ENCODE results near the gene ENPP3.
"Not testable (repeated sequence)": the region's sequence is repeated elsewhere in the genome, so short reads cannot be mapped to it uniquely, and the experiment has no call there.

The ENPP3 gene

DNA sequence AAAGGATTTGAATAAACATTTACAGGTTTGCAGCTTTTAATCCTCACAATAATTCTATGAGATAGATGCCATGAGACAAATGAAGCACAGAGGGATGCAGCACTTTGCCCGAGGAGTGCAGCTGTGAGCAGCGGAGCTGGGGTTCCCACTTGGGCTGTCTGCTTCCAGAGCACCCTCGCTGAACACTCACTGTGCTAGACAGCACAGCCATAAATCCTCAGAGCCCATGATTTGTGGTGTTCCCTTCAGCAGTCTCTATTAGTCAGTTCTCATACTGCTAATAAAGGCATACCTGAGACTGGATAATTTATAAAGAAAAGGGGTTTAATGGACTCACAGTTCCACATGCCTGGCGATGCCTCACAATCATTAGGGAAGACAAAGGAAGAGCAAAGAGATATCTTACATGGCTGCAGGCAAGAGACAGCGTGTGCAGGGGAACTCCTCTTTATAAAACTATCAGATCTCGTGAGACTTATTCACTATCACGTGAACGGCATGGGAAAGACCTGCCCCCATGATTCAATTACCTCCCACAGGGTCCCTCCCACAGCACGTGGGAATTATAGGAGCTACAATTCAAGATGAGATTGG, 99.0 kb downstream of the ENPP3 start:
- DNase-seq (ENCODE audit: low spot score): no peak

DNA sequence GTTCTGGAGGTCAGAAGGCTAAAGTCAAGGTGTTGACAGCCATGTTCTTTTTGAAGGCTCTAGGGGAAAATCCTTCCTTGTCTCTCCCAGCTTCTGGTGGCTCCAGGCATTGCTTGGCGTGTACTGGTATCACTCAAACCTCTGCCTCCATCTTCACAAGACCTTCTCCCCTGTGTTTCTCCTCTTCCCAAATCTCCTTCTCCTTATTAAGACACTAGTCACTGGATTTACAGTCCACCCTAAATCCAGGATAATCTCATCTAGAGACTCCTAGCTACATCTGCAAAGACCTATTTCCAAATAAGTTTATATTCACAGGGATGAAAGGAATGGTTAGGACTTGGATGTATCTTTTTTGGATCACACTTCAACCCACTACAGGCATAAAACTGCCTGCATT, 99.7 kb downstream of the ENPP3 start:
- DNase-seq (ENCODE audit: low spot score): no peak

DNA sequence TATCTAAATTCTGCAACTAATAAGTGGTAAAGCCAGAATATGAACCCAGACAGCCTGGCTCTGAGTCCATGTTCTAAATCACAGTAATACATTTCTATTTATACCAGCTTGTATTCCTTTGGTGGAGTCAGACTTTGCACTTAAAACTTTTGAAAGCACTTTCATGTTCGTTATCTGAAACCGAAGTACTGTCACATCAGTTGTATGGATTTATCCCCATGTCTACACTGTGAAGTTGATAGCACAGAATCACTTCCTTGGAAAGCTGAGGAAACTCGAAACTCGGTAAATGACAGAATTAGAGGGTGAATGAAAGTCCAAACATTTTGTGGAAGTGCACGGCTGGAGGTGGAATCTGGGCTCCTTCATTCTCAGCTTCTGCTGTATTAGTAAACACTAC, 102.0 kb downstream of the ENPP3 start:
- no peak for DNase-seq (ENCODE audit: low spot score)

DNA sequence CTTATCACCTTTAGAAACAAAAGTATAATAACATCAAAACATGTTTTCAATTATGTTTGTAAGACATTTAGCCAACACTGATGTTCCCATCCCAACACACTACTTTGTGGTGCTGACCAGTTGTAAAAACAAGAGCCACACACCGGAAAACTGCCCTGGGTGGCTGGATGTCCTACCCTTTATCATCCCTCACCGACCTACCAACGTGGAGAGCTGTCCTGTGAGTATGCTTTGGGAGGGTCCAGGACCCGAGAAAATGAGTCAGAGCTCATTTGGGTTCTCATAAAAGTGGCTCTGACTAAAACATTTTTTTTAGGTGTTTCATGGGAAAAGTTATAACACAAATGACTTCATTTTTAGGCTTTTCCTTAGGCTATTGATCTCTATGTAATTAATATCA, 103.1 kb downstream of the ENPP3 start:
- no peak for DNase-seq (ENCODE audit: low spot score)

DNA sequence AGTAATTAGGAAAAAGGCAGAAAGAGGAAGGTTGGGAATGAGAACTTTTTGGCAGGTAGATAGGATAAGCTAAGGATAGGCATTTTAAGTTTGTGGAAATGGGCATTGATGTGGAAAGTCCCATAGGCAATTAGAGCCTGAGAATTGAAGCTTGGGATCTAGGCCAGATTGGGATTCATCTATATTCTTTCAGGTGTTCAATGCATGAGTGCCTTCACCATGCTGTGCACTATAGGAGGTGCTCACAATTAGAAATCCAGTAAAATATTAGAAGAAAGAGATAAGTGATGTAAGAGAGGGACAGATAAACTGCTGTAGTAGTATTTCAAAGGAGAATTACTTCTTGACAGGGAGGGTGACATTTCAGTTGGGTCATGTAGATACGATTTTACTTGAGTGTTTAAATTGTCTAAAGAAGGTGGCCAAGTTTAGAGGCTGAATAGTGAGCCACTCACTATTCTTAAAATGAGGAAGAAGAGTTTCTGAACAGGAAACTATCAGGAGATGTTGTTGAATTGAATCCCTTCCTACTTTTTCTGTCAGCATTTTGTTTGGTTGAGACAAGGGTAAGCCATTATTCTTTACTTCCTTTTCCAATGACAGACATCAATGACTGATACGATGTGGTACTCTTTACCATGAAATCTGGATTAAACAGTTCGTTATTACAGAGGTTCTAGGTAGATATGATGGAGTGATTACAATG, 104.7 kb downstream of the ENPP3 start:
- no peak for DNase-seq (ENCODE audit: low spot score)

DNA sequence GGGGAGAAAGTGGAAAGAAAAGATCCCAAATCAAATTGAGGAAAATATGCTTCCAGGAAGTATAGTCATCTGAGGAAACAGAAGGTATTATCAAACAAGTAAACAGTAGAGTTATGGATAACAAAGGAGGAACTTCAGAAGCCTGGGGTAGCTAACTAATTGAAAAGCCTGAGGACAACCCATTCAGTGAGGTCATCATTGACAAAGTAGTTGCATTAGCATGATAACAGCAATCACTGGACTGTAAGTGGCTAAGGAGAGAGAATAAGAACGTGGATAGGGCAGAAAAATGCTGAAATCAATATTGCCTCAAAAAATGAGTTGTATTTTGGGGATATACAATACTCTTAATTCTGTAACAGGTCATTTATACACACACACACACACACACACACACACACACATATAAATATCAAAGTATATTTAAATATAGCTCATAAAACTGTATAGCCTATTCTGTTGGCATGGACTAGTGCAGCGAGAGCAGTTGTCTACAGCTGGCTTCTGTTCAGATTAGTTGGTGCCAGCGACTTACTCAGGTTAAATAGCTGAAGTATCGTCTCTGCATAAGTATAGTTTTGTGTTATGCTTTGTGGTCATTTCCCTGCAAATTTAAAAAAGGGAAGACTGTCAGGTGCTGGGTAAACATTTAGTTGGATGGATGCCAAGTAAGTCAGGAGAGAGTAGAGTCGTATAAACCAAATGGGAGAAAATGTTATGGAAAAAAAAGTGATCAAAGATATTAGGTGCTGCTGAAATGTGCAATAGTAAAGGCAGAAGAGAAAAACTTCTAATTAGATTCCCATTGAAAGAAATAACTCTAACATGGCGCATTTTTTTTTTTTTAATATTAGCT, 107.6 kb downstream of the ENPP3 start:
- no peak for DNase-seq (ENCODE audit: low spot score)

DNA sequence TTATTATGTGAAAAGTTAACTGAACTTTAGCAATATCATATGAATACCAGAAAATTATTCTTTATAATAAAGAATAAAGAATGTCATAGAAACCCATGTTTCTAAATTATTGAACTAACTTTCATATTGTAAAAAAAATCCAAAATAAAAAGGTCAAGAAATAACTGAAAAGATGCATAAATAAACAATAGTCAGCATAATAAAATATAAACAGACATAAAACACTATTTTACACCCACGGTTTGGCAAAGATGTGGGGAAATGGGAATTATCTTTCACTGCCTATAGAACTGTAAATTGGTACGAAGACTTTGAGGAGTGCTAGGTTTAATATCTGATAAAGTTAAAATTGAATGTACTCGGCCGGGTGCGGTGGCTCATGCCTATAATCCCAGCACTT, 108.4 kb downstream of the ENPP3 start:
- no peak for DNase-seq (ENCODE audit: low spot score)

DNA sequence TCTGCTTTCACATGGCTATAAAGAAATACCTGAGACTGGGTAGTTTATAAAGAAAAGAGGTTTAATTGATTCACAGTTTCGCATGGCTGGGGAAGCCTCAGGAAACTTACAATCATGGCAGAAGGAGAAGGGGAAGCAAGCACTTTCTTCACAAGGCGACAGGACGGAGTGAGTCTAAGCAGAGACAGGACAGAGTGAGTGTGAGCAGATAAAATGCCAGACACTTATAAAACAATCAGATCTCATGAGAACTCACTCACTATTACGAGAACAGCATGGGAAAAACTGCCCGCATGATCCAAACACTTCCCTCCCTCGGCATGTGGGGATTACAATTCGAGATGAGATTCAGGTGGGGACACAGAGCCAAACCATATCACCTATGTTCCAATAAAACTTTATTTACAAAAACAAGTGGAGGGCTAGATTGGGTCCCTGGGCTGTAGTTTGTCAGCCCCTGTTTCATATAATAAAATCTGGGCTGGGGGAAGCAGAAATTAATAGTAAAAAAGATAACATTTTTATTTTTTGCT, 110.8 kb downstream of the ENPP3 start:
- DNase-seq (ENCODE audit: low spot score): no peak

DNA sequence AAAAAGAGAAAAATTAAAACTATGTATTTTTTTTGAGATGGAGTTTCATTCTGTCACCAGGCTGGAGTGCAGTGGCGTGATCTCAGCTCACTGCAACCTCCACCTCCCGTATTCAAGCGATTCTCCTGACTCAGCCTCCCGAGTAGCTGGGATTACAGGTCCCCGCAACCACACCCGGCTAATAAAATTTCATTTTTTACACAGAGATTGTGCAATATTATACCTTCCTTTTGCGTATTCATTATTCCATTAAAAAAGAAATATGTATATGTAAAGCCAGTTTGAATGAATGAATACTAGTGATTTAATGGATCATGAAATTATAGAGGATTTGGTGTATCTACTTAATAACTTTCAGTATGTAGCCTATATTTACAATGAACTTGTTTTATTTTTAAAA, 111.9 kb downstream of the ENPP3 start:
- no peak for DNase-seq (ENCODE audit: low spot score)

DNA sequence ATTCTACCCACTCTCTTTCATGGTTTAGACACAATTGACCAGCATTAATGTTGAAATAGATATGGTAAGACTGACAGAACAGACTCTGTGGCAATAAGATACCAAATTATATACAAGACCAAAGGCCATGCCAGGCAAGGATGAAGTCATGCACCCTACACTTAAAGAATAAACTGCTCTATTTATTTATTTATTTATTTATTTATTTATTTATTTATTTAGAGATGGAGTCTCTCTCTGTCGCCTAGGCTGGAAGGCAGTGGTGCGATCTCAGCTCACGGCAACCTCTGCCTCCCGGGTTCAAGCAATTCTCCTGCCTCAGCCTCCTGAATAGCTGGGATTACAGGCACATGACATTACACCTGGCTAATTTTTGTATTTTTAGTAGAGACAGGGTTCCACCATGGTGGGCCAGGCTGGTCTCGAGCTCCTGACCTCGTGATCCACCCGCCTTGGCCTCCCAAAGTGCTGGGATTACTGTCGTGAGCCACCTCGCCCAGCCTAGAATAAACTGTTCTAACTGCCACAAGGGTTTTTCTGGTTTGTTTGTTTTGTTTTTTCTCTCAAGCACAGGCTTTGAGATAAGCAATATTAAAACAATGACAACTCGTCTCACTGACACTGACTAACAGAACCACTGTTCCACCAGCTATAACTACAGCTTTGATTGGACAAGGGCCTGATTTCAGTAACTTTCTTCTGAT, 114.1 kb downstream of the ENPP3 start:
- DNase-seq (ENCODE audit: low spot score): not testable (repeated sequence)

DNA sequence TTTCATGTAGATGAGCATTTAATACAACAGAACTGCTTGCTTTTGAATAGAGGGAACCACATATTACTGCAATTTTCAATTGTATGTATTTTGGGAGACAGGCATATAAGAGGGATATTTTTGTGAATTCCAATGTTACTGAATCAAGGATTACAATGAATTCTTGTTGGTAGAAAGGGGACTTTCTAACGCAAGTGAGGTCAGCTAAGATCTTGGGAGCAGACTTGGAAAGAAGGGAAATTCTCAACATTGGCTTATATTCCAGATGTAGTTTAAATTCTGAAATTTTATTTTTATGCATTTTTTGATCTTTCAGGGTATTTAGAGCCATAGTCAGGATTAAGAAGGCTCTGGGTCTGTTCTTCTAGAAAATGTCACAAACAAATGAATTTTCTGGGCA, 117.0 kb downstream of the ENPP3 start:
- DNase-seq (ENCODE audit: low spot score): no peak

DNA sequence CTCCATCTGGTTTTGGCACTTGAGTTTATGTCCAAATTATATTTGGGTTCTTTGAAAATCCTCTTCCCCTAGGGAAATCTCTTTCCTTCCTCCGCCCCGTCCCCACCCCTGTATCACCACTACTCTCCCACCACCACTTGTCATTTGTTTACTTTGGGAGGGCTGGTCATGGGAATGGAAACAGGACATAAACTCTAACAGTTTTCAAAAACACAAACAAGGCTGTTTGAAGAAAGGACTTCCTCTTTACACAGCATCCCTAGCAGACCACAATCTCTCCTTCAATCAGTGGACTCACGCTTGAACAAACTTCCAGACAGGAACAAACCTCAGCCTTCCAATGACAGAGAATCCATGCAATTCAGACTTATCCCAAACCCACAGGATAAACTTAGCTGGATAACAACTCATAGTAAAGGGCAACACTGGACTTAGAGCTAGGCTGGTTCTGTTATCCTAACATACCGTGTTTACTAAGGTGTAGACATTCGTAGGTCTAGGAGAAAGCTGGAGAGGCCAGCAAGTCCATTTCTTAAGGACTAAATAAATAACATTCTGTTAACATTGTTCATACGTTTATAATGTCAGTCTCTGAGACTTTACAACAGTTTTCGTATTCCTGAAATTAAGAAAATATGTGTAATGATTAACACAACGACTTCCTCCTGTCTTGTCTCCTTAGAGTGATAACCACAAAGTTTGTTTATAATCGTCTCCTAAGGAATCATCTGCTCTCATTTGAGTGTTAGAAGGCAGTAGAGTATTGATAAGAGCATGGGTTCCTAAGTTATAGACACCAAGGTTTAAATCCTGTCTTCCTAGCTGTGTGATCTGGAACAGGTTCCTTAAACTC, 117.8 kb downstream of the ENPP3 start:
- no peak for DNase-seq (ENCODE audit: low spot score)

DNA sequence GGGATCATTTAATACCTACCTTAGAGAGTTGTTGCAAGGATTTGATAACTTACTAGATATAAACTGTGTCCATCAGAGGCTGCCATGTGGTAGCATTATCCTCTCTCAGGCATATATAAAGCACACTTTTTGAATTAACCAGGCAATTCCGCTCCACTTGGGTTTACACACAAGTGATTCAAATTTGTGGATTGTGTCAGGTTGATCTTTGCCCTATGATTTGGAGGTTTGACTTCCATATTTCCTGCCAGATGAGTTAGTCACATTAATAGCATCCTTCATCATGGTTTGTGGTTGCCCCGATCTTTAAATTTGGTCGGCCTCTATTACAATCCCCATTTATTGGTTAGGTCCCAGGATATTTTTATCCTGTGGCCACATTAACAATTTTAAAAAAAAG, 118.5 kb downstream of the ENPP3 start:
- DNase-seq (ENCODE audit: low spot score): no peak

DNA sequence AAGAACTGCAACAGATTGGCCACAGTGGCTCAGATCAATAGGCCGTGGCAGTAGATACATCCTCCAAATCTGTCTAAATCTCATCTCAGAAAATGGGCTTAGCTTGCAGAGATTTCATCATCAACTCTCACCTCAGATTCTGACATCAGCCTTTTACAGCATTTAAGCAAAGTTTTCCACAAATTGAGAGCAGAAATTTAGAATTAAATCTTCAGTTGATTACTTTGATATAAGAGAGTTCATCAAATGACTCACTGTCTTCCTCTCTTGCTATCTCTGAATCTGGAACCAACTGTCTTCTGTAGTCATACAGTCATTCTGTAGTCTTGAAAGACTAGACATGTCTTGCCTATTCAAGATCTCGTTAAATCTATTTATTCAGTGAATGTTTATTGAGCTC, 118.9 kb downstream of the ENPP3 start:
- DNase-seq (ENCODE audit: low spot score): no peak

DNA sequence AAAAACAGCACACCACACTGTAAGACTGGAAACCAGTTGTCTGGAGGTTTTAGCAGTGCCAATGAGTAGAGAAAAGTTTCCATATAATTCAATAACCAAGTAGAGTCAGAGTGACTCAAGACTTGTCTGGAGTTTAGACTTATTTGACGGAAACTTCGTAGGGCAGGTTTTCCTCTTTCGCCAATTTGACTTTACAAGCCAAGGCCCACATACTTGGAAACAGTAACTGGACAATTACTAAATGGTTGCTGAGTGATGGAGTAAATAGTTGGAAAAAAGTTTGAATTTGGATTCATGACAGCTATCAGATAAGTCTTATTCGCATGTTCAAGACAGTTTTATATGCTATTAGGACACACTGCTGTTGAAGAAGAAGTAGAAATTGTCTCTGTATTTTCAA, 121.8 kb downstream of the ENPP3 start:
- DNase-seq (ENCODE audit: low spot score): no peak

DNA sequence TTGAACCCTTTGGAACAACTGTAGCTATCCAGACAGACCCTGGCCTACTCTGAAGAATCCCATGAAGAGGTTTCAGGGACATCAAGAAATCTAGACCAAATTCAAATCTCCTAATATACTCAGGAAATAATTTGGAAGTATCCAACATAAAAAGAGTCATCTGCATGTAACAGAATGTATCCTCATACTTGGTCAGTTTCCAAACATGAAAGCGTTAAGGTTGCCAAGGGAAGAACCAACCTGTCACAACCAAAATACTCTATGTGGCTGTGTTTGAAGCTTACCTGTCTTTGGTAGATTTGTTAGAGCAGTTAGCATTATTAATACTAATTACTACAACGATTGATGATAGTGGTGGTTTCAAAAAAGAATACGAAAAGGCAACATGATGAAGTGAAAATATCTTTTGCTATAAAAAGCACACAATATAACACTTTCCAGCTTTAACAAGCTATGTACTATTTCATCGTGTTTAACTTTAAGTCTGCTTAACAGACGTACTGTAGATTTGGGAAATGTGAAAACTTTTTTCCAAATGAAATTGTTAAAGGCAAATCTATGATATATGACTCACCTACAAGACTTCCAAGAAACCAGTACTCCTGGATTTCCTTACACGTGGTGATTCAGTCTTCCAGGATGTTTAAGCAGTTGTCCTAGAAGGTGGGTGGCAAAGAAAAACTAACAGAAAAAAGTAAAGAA, 124.1 kb downstream of the ENPP3 start:
- no peak for DNase-seq (ENCODE audit: low spot score)

DNA sequence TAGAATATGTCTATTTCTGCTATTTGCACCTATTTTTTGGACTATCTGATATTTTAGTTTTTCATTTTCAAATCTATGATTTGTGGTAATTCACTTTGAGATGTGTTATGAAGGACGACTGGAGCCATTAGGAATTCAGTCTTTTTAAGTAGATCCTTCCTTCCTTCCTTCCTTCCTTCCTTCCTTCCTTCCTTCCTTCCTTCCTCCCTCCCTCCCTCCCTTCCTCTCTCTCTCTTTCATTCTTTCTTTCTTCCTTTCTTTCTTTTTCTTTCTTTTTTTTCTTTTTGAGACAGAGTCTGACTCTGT, 124.6 kb downstream of the ENPP3 start:
- no peak for DNase-seq (ENCODE audit: low spot score)

DNA sequence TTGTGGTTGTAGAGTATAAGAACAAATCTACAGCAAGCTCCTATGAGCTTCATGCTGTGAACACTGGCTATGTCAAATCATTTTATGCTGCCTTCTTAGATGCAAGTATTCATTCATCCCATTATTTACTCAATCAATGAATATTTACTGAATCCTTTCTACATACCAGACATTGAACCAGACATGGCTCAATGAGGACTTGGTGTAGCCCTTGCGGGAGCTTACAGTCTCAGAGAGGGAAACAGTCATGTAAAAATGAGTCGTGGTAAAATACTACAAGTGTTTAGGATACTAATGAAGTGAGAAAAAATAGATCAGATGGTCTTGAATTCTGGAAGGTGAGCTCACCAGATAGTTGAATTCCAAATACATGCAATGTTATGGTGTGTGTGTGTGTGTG, 125.9 kb downstream of the ENPP3 start:
- no peak for DNase-seq (ENCODE audit: low spot score)

DNA sequence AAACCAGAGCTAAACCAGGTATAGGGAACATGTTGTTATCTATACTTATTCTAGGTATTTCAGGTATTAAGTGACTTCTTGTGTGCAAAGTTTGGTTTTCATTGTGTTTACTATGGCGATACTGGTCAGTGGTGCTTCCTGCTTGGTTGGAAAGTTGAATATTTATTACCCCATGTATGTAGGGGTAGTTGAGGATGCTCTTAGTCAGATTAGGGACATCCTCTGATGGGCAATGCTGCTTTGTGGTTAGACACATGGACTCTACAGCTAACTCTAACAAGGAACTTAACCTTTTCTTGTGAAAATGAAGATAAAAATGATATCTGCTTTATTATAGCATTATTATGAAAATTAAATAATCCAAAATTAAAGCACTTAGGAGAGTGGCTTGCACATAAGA, 126.6 kb downstream of the ENPP3 start:
- DNase-seq (ENCODE audit: low spot score): no peak

DNA sequence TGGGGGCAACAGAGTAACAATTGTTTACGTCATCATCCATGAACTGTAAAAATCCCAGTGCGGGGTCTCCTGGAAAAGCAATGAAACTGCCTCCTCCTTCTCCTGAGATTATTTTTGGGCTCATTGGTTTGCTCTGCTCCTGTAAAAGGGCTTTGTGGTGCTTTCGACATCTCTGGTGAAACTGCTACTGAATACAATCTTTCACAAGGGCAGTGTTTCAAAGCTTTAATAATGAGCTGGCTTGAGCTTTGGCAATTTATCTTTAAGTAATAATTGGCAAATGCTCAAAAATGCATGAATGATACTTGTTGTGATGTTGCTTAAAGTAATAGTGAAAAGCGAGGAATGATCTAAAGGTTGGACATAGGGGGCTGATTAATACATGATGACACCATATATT, 127.2 kb downstream of the ENPP3 start:
- DNase-seq (ENCODE audit: low spot score): no peak
